AG04450 (cell line): ENCODE results near the gene BORCS8. TPM values are rescaled to one million over a fixed set of nuclear protein-coding genes. Genes with fewer than 3 reads are reported as not detected.
"Not testable (repeated sequence)": the region's sequence is repeated elsewhere in the genome, so short reads cannot be mapped to it uniquely, and the experiment has no call there.

ENCODE experiments used
- CTCF ChIA-PET: fragments of 300-600, 350-600 bp; formaldehyde crosslinking; extraction: SDS; loops from one replicate; lab custom pipeline; 2022; ENCODE audit warnings: antibody characterized with exemption, inconsistent platforms; lab: Charles Lee
- POLR2A ChIA-PET: fragments of 350-600 bp; formaldehyde crosslinking; extraction: SDS; loops from one replicate; lab custom pipeline; 2021; ENCODE audit warnings: antibody characterized with exemption, inconsistent platforms; lab: Yijun Ruan, JAX
- DNase-seq: peaks from one replicate; pipeline ENCODE4 v3.0.0-alpha.2; 2011; ENCODE audit warnings: low read depth, low spot score
- H3K27ac ChIP-seq: one replicate; pipeline ENCODE4 v1.5.1; 2012; ENCODE audit warnings: low read depth, low read length, control low read depth
- H3K27me3 ChIP-seq: one replicate; pipeline ENCODE4 v1.6.0; 2012; ENCODE audit warnings: low read length; ENCODE audit not compliant: control insufficient read depth, insufficient read depth
- H3K4me3 ChIP-seq: 2 replicates; pipeline ENCODE4 v1.5.1; 2011; ENCODE audit warnings: mild to moderate bottlenecking, low read depth, low read length, control low read depth
- H3K9me3 ChIP-seq: 2 replicates; pipeline ENCODE4 v1.5.1; 2012; ENCODE audit warnings: low read length; ENCODE audit not compliant: control insufficient read depth, insufficient read depth
- CTCF ChIP-seq: IDR thresholded peaks from 2 replicates; pipeline ENCODE4 v1.5.1; 2011; ENCODE audit warnings: low read depth, low read length, control low read depth, inconsistent platforms
- polyA plus RNA-seq: library from polyadenylated mRNA; depleted of rRNA; stranded (reverse); fragments of >200 nt; gene quantifications from 2 replicates; pipeline ENCODE4 v1.2.3, GENCODE V29; 2011

BORCS8 gene
- polyA plus RNA-seq, 1 experiment, result 16.6 TPM

- no peak for DNase-seq
- no peak overlapping the region for H3K4me3 ChIP-seq
- H3K27ac ChIP-seq, result no peak overlapping the region
- H3K9me3 ChIP-seq, result peaks cover 8% of the 10 kb centered on the region
- no peaks in the 10 kb centered on the region for H3K27me3 ChIP-seq
- ChIA-PET POLR2A (no interaction called here), CTCF (no interaction called here)
- no peak for TF ChIP-seq CTCF
These were observed 40.5 kb downstream of the BORCS8 start for GRCh38 chr19:19151418-19151817.

DNA sequence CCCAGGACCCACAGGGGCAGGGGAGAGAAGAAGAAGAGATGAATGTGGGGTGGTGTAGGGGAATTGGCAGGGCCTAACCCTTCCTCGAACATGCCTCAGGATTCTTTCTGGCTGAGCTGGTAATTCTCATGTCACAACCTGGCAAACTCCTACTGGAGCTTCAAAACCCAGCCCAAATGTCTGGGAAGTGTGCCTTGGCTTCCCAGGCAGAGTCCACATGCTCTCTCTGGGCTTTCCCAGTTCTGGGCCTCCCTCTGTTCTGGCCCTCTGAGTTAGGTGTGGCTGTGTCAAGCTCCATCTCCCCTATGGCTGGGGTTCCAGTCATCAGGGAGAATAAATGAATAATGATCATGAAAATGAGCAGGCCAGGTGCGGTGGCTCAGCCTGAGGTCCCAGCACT is 42.5 kb downstream of the BORCS8 start:
- POLR2A ChIA-PET, result no interaction called here
- CTCF ChIA-PET, result interaction anchor here (5.1 kb wide), 1 partner anchor 25 kb away, joined by 102 read pairs; no protein-coding TSS in a partner anchor
- no peak for TF ChIP-seq CTCF
- Histone ChIP-seq H3K27ac (no peak overlapping the region), H3K4me3 (no peak overlapping the region), H3K9me3 (no peaks in the 10 kb centered on the region; the same call in 1 of the 2 replicates), H3K27me3 (no peaks in the 10 kb centered on the region)
- DNase-seq, result no peak

DNA sequence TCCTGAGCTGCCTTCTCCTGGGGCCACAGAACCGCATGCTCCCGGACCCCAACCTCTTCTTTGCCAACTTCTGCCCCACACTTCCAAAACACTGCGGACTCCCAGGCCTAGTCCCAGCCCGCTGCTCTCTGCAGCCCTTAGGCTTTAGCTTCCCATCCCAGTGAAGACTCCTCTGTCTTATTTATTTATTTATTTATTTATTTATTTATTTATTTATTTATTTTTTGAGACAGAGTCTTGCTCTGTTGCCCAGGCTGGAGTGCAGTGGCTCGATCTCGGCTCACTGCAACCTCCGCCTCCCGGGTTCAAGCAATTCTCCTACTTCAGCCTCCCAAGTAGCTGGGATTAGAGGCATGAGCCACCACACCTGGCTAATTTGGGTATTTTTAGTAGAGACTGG is 43.4 kb downstream of the BORCS8 start:
- H3K27me3 ChIP-seq, H3K9me3 ChIP-seq, H3K4me3 ChIP-seq, DNase-seq, H3K27ac ChIP-seq: not testable (repeated sequence)
- POLR2A ChIA-PET, result interaction anchor here (0.5 kb wide), 1 partner anchor 82 kb away, joined by 3 read pairs; no protein-coding TSS in a partner anchor
- CTCF ChIA-PET, result interaction anchor here (4.0 to 5.1 kb wide), 2 partner anchors 9 to 26 kb away, joined by 56 to 102 read pairs; no protein-coding TSS in a partner anchor

DNA sequence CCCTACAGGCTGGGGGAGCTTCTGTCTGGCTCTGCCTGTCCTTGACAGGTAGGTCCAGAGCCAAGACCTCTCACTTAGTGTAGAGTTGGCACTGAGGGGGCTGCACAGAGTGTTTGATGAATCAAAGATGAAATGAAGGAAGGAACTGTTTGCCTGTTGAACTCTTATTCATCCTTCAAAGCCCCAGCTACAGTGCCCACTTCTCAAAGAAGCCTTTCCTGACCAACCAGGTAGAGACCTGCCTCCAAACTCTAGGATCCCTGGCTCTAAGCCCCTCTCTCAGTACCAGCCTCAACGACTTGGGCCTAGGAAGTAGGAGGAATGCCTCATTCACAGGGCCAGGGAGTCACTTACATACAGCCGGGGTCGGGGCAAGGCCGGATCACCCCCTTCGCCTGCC is 44.6 kb downstream of the BORCS8 start:
- POLR2A ChIA-PET, result no interaction called here
- H3K27ac ChIP-seq, result no peak overlapping the region
- no peak for TF ChIP-seq CTCF
- no peak for DNase-seq
- H3K27me3 ChIP-seq, result no peaks in the 10 kb centered on the region
- H3K4me3 ChIP-seq, result no peak overlapping the region
- H3K9me3 ChIP-seq, result no peaks in the 10 kb centered on the region; the same call in 1 of the 2 replicates
- CTCF ChIA-PET, result interaction anchor here (2.1 to 5.1 kb wide), 3 partner anchors 10 to 45 kb away, joined by 6 to 102 read pairs (median 56); partner anchors contain the start of genes BORCS8 and RFXANK

- no peak for DNase-seq
- Histone ChIP-seq H3K27ac (no peak overlapping the region), H3K27me3 (peaks cover 3% of the 10 kb centered on the region), H3K9me3 (no peaks in the 10 kb centered on the region; the same call in 1 of the 2 replicates), H3K4me3 (no peak overlapping the region)
- ChIA-PET CTCF (interaction anchor here (0.5 to 5.1 kb wide), 7 partner anchors 10 to 194 kb away, joined by 3 to 102 read pairs (median 6); partner anchors contain the start of genes BORCS8 and RFXANK), POLR2A (no interaction called here)
- TF ChIP-seq CTCF, result no peak
These were observed 45.1 kb downstream of the BORCS8 start for GRCh38 chr19:19146865-19147264.
